ENCODE data around the gene IHH.

Gene IHH

DNA sequence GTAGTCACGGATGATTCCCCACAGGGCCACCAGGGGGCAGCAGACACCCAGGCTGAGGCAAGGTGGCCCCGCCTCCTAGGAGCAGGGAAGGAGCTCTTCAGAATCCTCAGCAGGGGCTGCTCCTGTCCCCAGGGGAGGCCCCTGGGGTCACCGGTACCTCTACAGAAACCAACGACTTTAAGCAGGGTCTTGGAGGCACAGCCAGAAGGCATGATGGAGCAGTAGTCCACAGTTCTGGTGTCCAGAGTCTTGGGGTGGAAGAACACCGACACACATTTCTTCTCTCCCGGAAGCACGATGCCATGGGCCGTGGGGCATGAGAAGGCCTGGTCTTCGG is 30.9 kb downstream of the IHH start:
- TF ChIP-seq CTCF (IDR thresholded peaks at IDR 0.05; ENCODE audit: insufficient read depth, low read length, poor library complexity, severe bottlenecking), result peak; percentile 85
- no peak for TF ChIP-seq EZH2phosphoT487 (conservative IDR thresholded peaks at IDR 0.05; ENCODE audit: low read length)
- Histone ChIP-seq H3K27ac (ENCODE audit: low read depth, low read length) (no peak overlapping the region), H3K9me3 (ENCODE audit: insufficient read depth, low read length) (no peaks in the 10 kb centered on the region), H3K27me3 (ENCODE audit: low read length) (no peaks in the 10 kb centered on the region), H3K9ac (ENCODE audit: low read length) (no peak overlapping the region), H3K79me2 (ENCODE audit: insufficient read depth, low read length) (no peaks in the 10 kb centered on the region), H3K9me2 (replicated peaks; ENCODE audit: insufficient read depth, low read length) (no peaks in the 10 kb centered on the region), H4K20me1 (ENCODE audit: low read depth, low read length) (no peaks in the 10 kb centered on the region), H3K36me3 (ENCODE audit: low read length) (no peaks in the 10 kb centered on the region), H3K4me2 (ENCODE audit: low read depth, low read length, poor library complexity, severe bottlenecking) (no peak overlapping the region), H3F3A (ENCODE audit: insufficient read depth) (no peaks in the 10 kb centered on the region), H2AFZ (ENCODE audit: low read depth, low read length, severe bottlenecking) (no peak overlapping the region), H3K4me3 (ENCODE audit: insufficient read depth, low read length, poor library complexity, severe bottlenecking) (no peak overlapping the region)

DNA sequence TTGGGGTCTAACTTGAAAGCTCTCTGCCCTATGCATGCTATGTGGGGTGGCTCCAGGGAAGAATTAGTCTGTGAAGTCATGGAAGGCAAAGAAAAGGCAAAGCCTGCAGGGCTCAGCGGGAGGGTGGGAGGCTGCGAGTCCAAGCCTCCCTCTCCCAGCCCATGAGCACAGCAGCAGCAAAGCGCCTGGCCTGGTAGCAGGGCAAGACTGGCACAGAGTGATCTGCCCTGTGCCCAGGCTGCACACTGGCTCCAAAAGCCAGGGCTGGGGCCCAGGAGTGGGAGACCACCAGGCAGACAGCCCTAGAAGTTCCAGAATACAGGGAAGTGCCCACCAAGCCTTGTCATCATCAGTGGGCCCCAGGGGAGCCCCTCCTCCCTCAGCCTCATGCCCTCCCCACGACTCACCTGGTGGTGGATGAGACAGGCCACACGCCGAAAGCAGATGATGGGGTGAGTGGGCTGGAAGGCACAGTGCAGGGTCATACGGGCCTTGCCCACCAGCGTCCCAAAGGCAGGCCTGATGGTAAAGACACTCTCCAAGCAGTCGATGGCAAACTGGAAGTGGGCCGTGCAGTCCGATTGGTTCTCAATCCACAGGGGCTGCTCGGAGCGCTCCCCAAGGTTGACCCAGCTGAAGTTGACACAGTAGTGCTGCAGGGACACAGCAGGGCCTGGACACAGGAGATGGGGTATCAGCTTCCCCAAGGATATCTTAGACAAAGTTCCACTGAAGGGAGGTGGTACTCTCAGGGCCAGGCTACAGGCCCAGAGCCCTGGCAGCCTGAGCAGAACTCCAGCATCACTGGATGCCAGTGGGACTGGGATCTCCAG is 31.5 kb downstream of the IHH start:
- Histone ChIP-seq H3K27me3 (ENCODE audit: low read length) (no peaks in the 10 kb centered on the region), H3K9me3 (ENCODE audit: insufficient read depth, low read length) (no peaks in the 10 kb centered on the region), H4K20me1 (ENCODE audit: low read depth, low read length) (no peaks in the 10 kb centered on the region), H3K36me3 (ENCODE audit: low read length) (no peaks in the 10 kb centered on the region), H3K79me2 (ENCODE audit: insufficient read depth, low read length) (no peaks in the 10 kb centered on the region), H3K9ac (ENCODE audit: low read length) (no peak overlapping the region), H3F3A (ENCODE audit: insufficient read depth) (no peaks in the 10 kb centered on the region), H2AFZ (ENCODE audit: low read depth, low read length, severe bottlenecking) (no peak overlapping the region), H3K27ac (ENCODE audit: low read depth, low read length) (no peak overlapping the region), H3K4me2 (ENCODE audit: low read depth, low read length, poor library complexity, severe bottlenecking) (no peak overlapping the region), H3K9me2 (replicated peaks; ENCODE audit: insufficient read depth, low read length) (no peaks in the 10 kb centered on the region), H3K4me3 (ENCODE audit: insufficient read depth, low read length, poor library complexity, severe bottlenecking) (no peak overlapping the region)
- TF ChIP-seq CTCF (IDR thresholded peaks at IDR 0.05; ENCODE audit: insufficient read depth, low read length, poor library complexity, severe bottlenecking), result no peak
- TF ChIP-seq EZH2phosphoT487 (conservative IDR thresholded peaks at IDR 0.05; ENCODE audit: low read length), result no peak

- no peak for TF ChIP-seq EZH2phosphoT487 (conservative IDR thresholded peaks at IDR 0.05; ENCODE audit: low read length)
- TF ChIP-seq CTCF (IDR thresholded peaks at IDR 0.05; ENCODE audit: insufficient read depth, low read length, poor library complexity, severe bottlenecking), result no peak
- no peaks in the 10 kb centered on the region for H3K9me2 ChIP-seq (replicated peaks; ENCODE audit: insufficient read depth, low read length)
- no peaks in the 10 kb centered on the region for H4K20me1 ChIP-seq (ENCODE audit: low read depth, low read length)
- H3K4me2 ChIP-seq (ENCODE audit: low read depth, low read length, poor library complexity, severe bottlenecking), result no peak overlapping the region
- H3K27ac ChIP-seq (ENCODE audit: low read depth, low read length), result no peak overlapping the region
- no peak overlapping the region for H2AFZ ChIP-seq (ENCODE audit: low read depth, low read length, severe bottlenecking)
- no peaks in the 10 kb centered on the region for H3K9me3 ChIP-seq (ENCODE audit: insufficient read depth, low read length)
- no peaks in the 10 kb centered on the region for H3K36me3 ChIP-seq (ENCODE audit: low read length)
- no peaks in the 10 kb centered on the region for H3K27me3 ChIP-seq (ENCODE audit: low read length)
- H3F3A ChIP-seq (ENCODE audit: insufficient read depth), result no peaks in the 10 kb centered on the region
- no peaks in the 10 kb centered on the region for H3K79me2 ChIP-seq (ENCODE audit: insufficient read depth, low read length)
- no peak overlapping the region for H3K4me3 ChIP-seq (ENCODE audit: insufficient read depth, low read length, poor library complexity, severe bottlenecking)
- H3K9ac ChIP-seq (ENCODE audit: low read length), result no peak overlapping the region
These were observed 32.6 kb downstream of the IHH start for GRCh38 chr2:219028141-219028540.
